Measurements from ENCODE around the gene EXD3. TPM values are rescaled to one million over a fixed set of nuclear protein-coding genes. Genes with fewer than 3 reads are reported as not detected.

Gene EXD3
- total RNA-seq, 1 donor from 2014 or later, result 19.9 TPM

GRCh38 chr9:137268538-137269201, 154.3 kb downstream of the EXD3 start:
- Mint-ChIP-seq H3K27ac (ENCODE audit: unreplicated experiment) (peak overlapping the region; percentile 62), H3K36me3 (ENCODE audit: low read depth, unreplicated experiment) (peaks cover 23% of the 10 kb centered on the region)
- no peak for DNase-seq (ENCODE audit: low spot score)

GRCh38 chr9:137267933-137268355, 155.0 kb downstream of the EXD3 start:
- Mint-ChIP-seq H3K4me1 (ENCODE audit: unreplicated experiment) (no peaks in the 10 kb centered on the region), H3K27me3 (ENCODE audit: unreplicated experiment) (peaks cover 5% of the 10 kb centered on the region), H3K4me3 (ENCODE audit: unreplicated experiment) (no peak overlapping the region), H3K9me3 (ENCODE audit: unreplicated experiment) (no peaks in the 10 kb centered on the region), H3K27ac (ENCODE audit: unreplicated experiment) (no peak overlapping the region), H3K36me3 (ENCODE audit: low read depth, unreplicated experiment) (peaks cover 19% of the 10 kb centered on the region)
- DNase-seq (ENCODE audit: low spot score), result no peak
- no peak for TF ChIP-seq CTCF (IDR thresholded peaks at IDR 0.05; ENCODE audit: unreplicated experiment)

More at GRCh38 chr9:137268538-137269201, 154.3 kb downstream of the EXD3 start:
- H3K4me3 Mint-ChIP-seq (ENCODE audit: unreplicated experiment), result no peak overlapping the region
- H3K27me3 Mint-ChIP-seq (ENCODE audit: unreplicated experiment), result peaks cover 5% of the 10 kb centered on the region
- no peaks in the 10 kb centered on the region for H3K4me1 Mint-ChIP-seq (ENCODE audit: unreplicated experiment)
- no peaks in the 10 kb centered on the region for H3K9me3 Mint-ChIP-seq (ENCODE audit: unreplicated experiment)
- no peak for TF ChIP-seq CTCF (IDR thresholded peaks at IDR 0.05; ENCODE audit: unreplicated experiment)

GRCh38 chr9:137266585-137267453, 156.1 kb downstream of the EXD3 start:
- no peak for DNase-seq (ENCODE audit: low spot score)
- TF ChIP-seq CTCF (IDR thresholded peaks at IDR 0.05; ENCODE audit: unreplicated experiment), result no peak
- peaks cover 20% of the 10 kb centered on the region for H3K36me3 Mint-ChIP-seq (ENCODE audit: low read depth, unreplicated experiment)
- H3K4me3 Mint-ChIP-seq (ENCODE audit: unreplicated experiment), result no peak overlapping the region
- H3K9me3 Mint-ChIP-seq (ENCODE audit: unreplicated experiment), result no peaks in the 10 kb centered on the region
- H3K4me1 Mint-ChIP-seq (ENCODE audit: unreplicated experiment), result no peaks in the 10 kb centered on the region
- H3K27ac Mint-ChIP-seq (ENCODE audit: unreplicated experiment), result no peak overlapping the region
- peaks cover 5% of the 10 kb centered on the region for H3K27me3 Mint-ChIP-seq (ENCODE audit: unreplicated experiment)

- Mint-ChIP-seq H3K27ac (ENCODE audit: unreplicated experiment) (no peak overlapping the region), H3K27me3 (ENCODE audit: unreplicated experiment) (peaks cover 5% of the 10 kb centered on the region), H3K9me3 (ENCODE audit: unreplicated experiment) (no peaks in the 10 kb centered on the region), H3K4me3 (ENCODE audit: unreplicated experiment) (no peak overlapping the region), H3K36me3 (ENCODE audit: low read depth, unreplicated experiment) (peaks cover 23% of the 10 kb centered on the region), H3K4me1 (ENCODE audit: unreplicated experiment) (no peaks in the 10 kb centered on the region)
- no peak for TF ChIP-seq CTCF (IDR thresholded peaks at IDR 0.05; ENCODE audit: unreplicated experiment)
- DNase-seq (ENCODE audit: low spot score), result no peak
These were observed 156.8 kb downstream of the EXD3 start for GRCh38 chr9:137266162-137266527.

All from endothelial cell (in vitro differentiated cells).